HG03066 (cell line): ENCODE data around the gene MAP2K1.
"Not testable (repeated sequence)": the region's sequence is repeated elsewhere in the genome, so short reads cannot be mapped to it uniquely, and the experiment has no call there.

Source experiments
- ATAC-seq: cut with Tn5 transposase; IDR thresholded peaks from one replicate; pipeline ENCODE4 v1.9.1; 2021; ENCODE audit warnings: low read depth; ENCODE audit not compliant: unreplicated experiment

The MAP2K1 gene

GRCh38 chr15:66390678-66391077, 4.0 kb downstream of the MAP2K1 start:
- ATAC-seq = no peak

- not testable (repeated sequence) for ATAC-seq
Observed at GRCh38 chr15:66393037-66393436, 6.3 kb downstream of the MAP2K1 start.

GRCh38 chr15:66394472-66394871, 7.8 kb downstream of the MAP2K1 start:
- no peak for ATAC-seq

- no peak for ATAC-seq
Observed at GRCh38 chr15:66394915-66395314, 8.2 kb downstream of the MAP2K1 start.

- no peak for ATAC-seq
Observed at GRCh38 chr15:66399276-66399675, 12.6 kb downstream of the MAP2K1 start.

- ATAC-seq = no peak
Observed at GRCh38 chr15:66400351-66400774, 13.7 kb downstream of the MAP2K1 start.

GRCh38 chr15:66401130-66402021, 14.7 kb downstream of the MAP2K1 start:
- no peak for ATAC-seq

- no peak for ATAC-seq
Observed at GRCh38 chr15:66402761-66403284, 16.1 kb downstream of the MAP2K1 start.

- no peak for ATAC-seq
Observed at GRCh38 chr15:66403323-66403722, 16.6 kb downstream of the MAP2K1 start.

- ATAC-seq = no peak
Observed at GRCh38 chr15:66404122-66404521, 17.4 kb downstream of the MAP2K1 start.

- no peak for ATAC-seq
Observed at GRCh38 chr15:66404532-66404931, 17.8 kb downstream of the MAP2K1 start.

GRCh38 chr15:66405007-66405406, 18.3 kb downstream of the MAP2K1 start:
- ATAC-seq = no peak

GRCh38 chr15:66405615-66406014, 18.9 kb downstream of the MAP2K1 start:
- no peak for ATAC-seq

GRCh38 chr15:66408254-66408653, 21.5 kb downstream of the MAP2K1 start:
- ATAC-seq = no peak

- ATAC-seq = no peak
Observed at GRCh38 chr15:66408675-66409282, 22.1 kb downstream of the MAP2K1 start.

- no peak for ATAC-seq
Observed at GRCh38 chr15:66409565-66410108, 22.9 kb downstream of the MAP2K1 start.

GRCh38 chr15:66411190-66411589, 24.5 kb downstream of the MAP2K1 start:
- no peak for ATAC-seq

GRCh38 chr15:66412220-66412619, 25.5 kb downstream of the MAP2K1 start:
- ATAC-seq = no peak

- ATAC-seq = no peak
Observed at GRCh38 chr15:66413579-66413978, 26.9 kb downstream of the MAP2K1 start.

- no peak for ATAC-seq
Observed at GRCh38 chr15:66415360-66415759, 28.6 kb downstream of the MAP2K1 start.

- no peak for ATAC-seq
Observed at GRCh38 chr15:66417736-66418135, 31.0 kb downstream of the MAP2K1 start.
